ENCODE results near the gene SPESP1. TPM values are rescaled to one million over a fixed set of nuclear protein-coding genes. Genes with fewer than 3 reads are reported as not detected.

Gene SPESP1
- total and polyA plus RNA-seq, 2 of the 8 experiments (the other 6 are each of a cell fraction or from before 2014, with no cell fraction given) = not detected

- Histone ChIP-seq H3K79me1 (ENCODE audit: low read depth, low read length) (no peaks in the 10 kb centered on the region), H2AK5ac (ENCODE audit: low read depth, low read length) (no peak overlapping the region), H3K9me3 (ENCODE audit: insufficient read depth in 2 of 2, low read depth in 1 of 2, low read length in 1 of 2) (peaks cover 0 to 6% of the 10 kb centered on the region in 2 experiments; a peak in 1 of 4 replicates), H3K23ac (ENCODE audit: insufficient read length) (no peak overlapping the region), H2BK12ac (ENCODE audit: low read depth, low read length) (no peak overlapping the region), H2BK5ac (ENCODE audit: low read depth, low read length) (no peak overlapping the region), H3K79me2 (ENCODE audit: control insufficient read depth in 1 of 2, insufficient read depth in 2 of 2, low read length in 2 of 2) (no peaks in the 10 kb centered on the region), H3K27me3 (replicated peaks in 1 of 4; ENCODE audit: control insufficient read depth in 3 of 4, extremely low read depth in 1 of 4, insufficient read depth in 3 of 4, low read length in 3 of 4) (no peaks in the 10 kb centered on the region), H2BK120ac (replicated peaks; ENCODE audit: low read depth, low read length) (no peak overlapping the region), H3K4ac (replicated peaks; ENCODE audit: insufficient read length, low read depth, low read length) (no peak overlapping the region), H2AFZ (ENCODE audit: low read length) (no peak overlapping the region), H4K20me1 (replicated peaks in 1 of 2; ENCODE audit: control insufficient read depth in 1 of 2, insufficient read depth in 2 of 2, low read length in 2 of 2) (no peaks in the 10 kb centered on the region), H3K9ac (replicated peaks in 1 of 4; ENCODE audit: extremely low read depth in 1 of 4, low read depth in 3 of 4, low read length in 3 of 4) (no peak overlapping the region), H3K4me3 (ENCODE audit: extremely low read depth in 1 of 4, insufficient read depth in 2 of 4, low read depth in 3 of 4, low read length in 4 of 4) (no peak overlapping the region), H3K4me1 (replicated peaks in 1 of 4; ENCODE audit: control insufficient read depth in 3 of 4, insufficient read depth in 4 of 4, low read length in 3 of 4) (no peaks in the 10 kb centered on the region), H3K18ac (ENCODE audit: extremely low read depth, low read length) (no peak overlapping the region), H4K8ac (ENCODE audit: extremely low read depth, insufficient read depth, low read length) (no peak overlapping the region), H3K14ac (ENCODE audit: insufficient read length) (no peak overlapping the region), H4K91ac (replicated peaks; ENCODE audit: insufficient read length, low read length) (no peak overlapping the region), H2BK20ac (ENCODE audit: low read length) (no peak overlapping the region), H2BK15ac (ENCODE audit: low read length) (no peak overlapping the region), H3K23me2 (ENCODE audit: low read depth, low read length) (no peaks in the 10 kb centered on the region), H3K36me3 (ENCODE audit: control insufficient read depth in 2 of 4, insufficient read depth in 4 of 4, low read length in 3 of 4) (no peaks in the 10 kb centered on the region), H3K27ac (ENCODE audit: low read depth, low read length) (no peak overlapping the region), H4K5ac (ENCODE audit: insufficient read length, low read depth, low read length) (no peak overlapping the region), H3K4me2 (ENCODE audit: insufficient read depth in 1 of 2, low read depth in 2 of 2, low read length in 2 of 2) (no peak overlapping the region), H3K56ac (replicated peaks; ENCODE audit: insufficient read length, low read depth, low read length) (no peak overlapping the region)
- FAIRE-seq = no peak
- no peak for DNase-seq (ENCODE audit: low read depth in 1 of 2, low spot score in 2 of 2)
- CTCF ChIA-PET (ENCODE audit: partially characterized antibody) = interaction anchor here (0.6 to 2.4 kb wide), 3 partner anchors 59 to 101 kb away, joined by 3 to 8 read pairs (median 3); no protein-coding TSS in a partner anchor
- TF ChIP-seq EGR1 (IDR thresholded peaks at IDR 0.05; ENCODE audit: borderline replicate concordance, low read depth, low read length) (no peak), ZNF274 (IDR thresholded peaks at IDR 0.05; ENCODE audit: borderline replicate concordance, extremely low read depth, low read length) (no peak), KDM5A (IDR thresholded peaks at IDR 0.05; ENCODE audit: low read length) (no peak), TAF1 (IDR thresholded peaks at IDR 0.05; ENCODE audit: low read depth, low read length) (no peak), BRCA1 (IDR thresholded peaks at IDR 0.05; ENCODE audit: low read depth, low read length) (no peak), FOSL1 (IDR thresholded peaks at IDR 0.05; ENCODE audit: insufficient read depth, low read depth, low read length) (no peak), RNF2 (IDR thresholded peaks at IDR 0.05; ENCODE audit: borderline replicate concordance, low read depth, low read length, missing control alignments, poor library complexity, severe bottlenecking) (no peak), CHD1 (IDR thresholded peaks at IDR 0.05; ENCODE audit: low read depth, low read length) (no peak), E2F6 (IDR thresholded peaks at IDR 0.05) (no peak)
- TF ChIP-seq, protein P1, sequence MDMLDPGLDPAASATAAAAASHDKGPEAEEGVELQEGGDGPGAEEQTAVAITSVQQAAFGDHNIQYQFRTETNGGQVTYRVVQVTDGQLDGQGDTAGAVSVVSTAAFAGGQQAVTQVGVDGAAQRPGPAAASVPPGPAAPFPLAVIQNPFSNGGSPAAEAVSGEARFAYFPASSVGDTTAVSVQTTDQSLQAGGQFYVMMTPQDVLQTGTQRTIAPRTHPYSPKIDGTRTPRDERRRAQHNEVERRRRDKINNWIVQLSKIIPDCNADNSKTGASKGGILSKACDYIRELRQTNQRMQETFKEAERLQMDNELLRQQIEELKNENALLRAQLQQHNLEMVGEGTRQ (IDR thresholded peaks at IDR 0.05; ENCODE audit: low read length) = no peak
- TF ChIP-seq, protein P2, sequence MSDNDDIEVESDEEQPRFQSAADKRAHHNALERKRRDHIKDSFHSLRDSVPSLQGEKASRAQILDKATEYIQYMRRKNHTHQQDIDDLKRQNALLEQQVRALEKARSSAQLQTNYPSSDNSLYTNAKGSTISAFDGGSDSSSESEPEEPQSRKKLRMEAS (IDR thresholded peaks at IDR 0.05) = no peak
- POLR2A ChIA-PET (ENCODE audit: partially characterized antibody) = interaction anchor here (0.9 kb wide), 1 partner anchor 9 kb away, joined by 4 read pairs; no protein-coding TSS in a partner anchor
Observed at GRCh38 chr15:68934341-68934740, 4.0 kb downstream of the SPESP1 start.
